ENCODE results near the gene IDH3A. TPM values are rescaled to one million over a fixed set of nuclear protein-coding genes. Genes with fewer than 3 reads are reported as not detected.
A peak's percentile ranks its signal among the peaks of the same experiment; 100 is the strongest.
"Not testable (repeated sequence)": the region's sequence is repeated elsewhere in the genome, so short reads cannot be mapped to it uniquely, and the experiment has no call there.

IDH3A gene
- total RNA-seq, 1 experiment from 2014 or later = 67.8 TPM

GRCh38 chr15:78149805-78150751, 916 bp downstream of the IDH3A start:
- no peaks in the 10 kb centered on the region for H3K9me2 ChIP-seq (ENCODE audit: insufficient read depth)
- ChIA-PET POLR2A (ENCODE audit: unreplicated experiment) (interaction anchor here (0.6 kb wide), 1 partner anchor 68 kb away, joined by 5 read pairs; no protein-coding TSS in a partner anchor), CTCF (interaction anchor here (0.5 to 0.6 kb wide), 2 partner anchors 15 to 41 kb away, joined by 4 to 9 read pairs; no protein-coding TSS in a partner anchor)
- H3K9me3 ChIP-seq (ENCODE audit: insufficient read depth, low read depth) = no peaks in the 10 kb centered on the region
- no peak for DNase-seq
- peak overlapping the region; percentile 87 for H2AFZ ChIP-seq
- H3K36me3 ChIP-seq (ENCODE audit: low read depth) = no peaks in the 10 kb centered on the region
- H3K4me1 ChIP-seq (replicated peaks; ENCODE audit: insufficient read depth) = peaks cover 20% of the 10 kb centered on the region
- no peaks in the 10 kb centered on the region for H3K27me3 ChIP-seq (ENCODE audit: insufficient read depth, low read depth)
- no peak overlapping the region for H3K27ac ChIP-seq
- peaks cover 30% of the 10 kb centered on the region for H3K79me2 ChIP-seq (ENCODE audit: low read depth)
- H3K4me3 ChIP-seq = peak overlapping the region; percentile 90
- intact Hi-C loops (cut with micrococcal nuclease; ENCODE audit: unreplicated experiment) = loop anchor here (1.0 kb wide), 1 partner anchor 16 kb away; no protein-coding TSS in a partner anchor
- no TSS peak for BruUV-seq (replicated peaks)
- H4K20me1 ChIP-seq (ENCODE audit: insufficient read depth) = 0 out of 2 replicates have a peak, but pooled peaks cover 5% of the 10 kb centered on the region
- TF ChIP-seq CTCF (conservative IDR thresholded peaks at IDR 0.05) (no peak), EZH2 (IDR thresholded peaks at IDR 0.05; ENCODE audit: low read depth) (no peak)
- peaks cover 12% of the 10 kb centered on the region; the same call in 1 of the 2 replicates for H3F3A ChIP-seq (ENCODE audit: insufficient read depth, low read depth)
- H3K4me2 ChIP-seq = peak overlapping the region; percentile 93

- H3K36me3 ChIP-seq (ENCODE audit: low read depth); POLR2A ChIA-PET (ENCODE audit: unreplicated experiment); H4K20me1 ChIP-seq (ENCODE audit: insufficient read depth); H3K27me3 ChIP-seq (ENCODE audit: insufficient read depth, low read depth); H3K9me3 ChIP-seq (ENCODE audit: insufficient read depth, low read depth); intact Hi-C loops (cut with micrococcal nuclease; ENCODE audit: unreplicated experiment); CTCF ChIA-PET; H2AFZ ChIP-seq; H3K4me3 ChIP-seq; DNase-seq; H3K9me2 ChIP-seq (ENCODE audit: insufficient read depth); H3K27ac ChIP-seq: not testable (repeated sequence)
- Histone ChIP-seq H3K4me2 (peak overlapping the region; percentile 93), H3K79me2 (ENCODE audit: low read depth) (peaks cover 30% of the 10 kb centered on the region), H3K4me1 (replicated peaks; ENCODE audit: insufficient read depth) (peaks cover 23% of the 10 kb centered on the region), H3F3A (ENCODE audit: insufficient read depth, low read depth) (peaks cover 16% of the 10 kb centered on the region; the same call in 1 of the 2 replicates)
- BruUV-seq (replicated peaks) = TSS peak; percentile 36
Observed at GRCh38 chr15:78151075-78151474, 1.9 kb downstream of the IDH3A start.

GRCh38 chr15:78154955-78155354, 5.8 kb downstream of the IDH3A start:
- POLR2A ChIA-PET (ENCODE audit: unreplicated experiment) = interaction anchor here (0.5 kb wide), 1 partner anchor 57 kb away, joined by 9 read pairs; no protein-coding TSS in a partner anchor
- Histone ChIP-seq H2AFZ (no peak overlapping the region), H3K27me3 (ENCODE audit: insufficient read depth, low read depth) (no peaks in the 10 kb centered on the region), H3K36me3 (ENCODE audit: low read depth) (peaks cover 10% of the 10 kb centered on the region; the same call in 1 of the 2 replicates), H3K9me3 (ENCODE audit: insufficient read depth, low read depth) (no peaks in the 10 kb centered on the region), H3F3A (ENCODE audit: insufficient read depth, low read depth) (peaks cover 9% of the 10 kb centered on the region; the same call in 1 of the 2 replicates), H3K4me1 (replicated peaks; ENCODE audit: insufficient read depth) (peaks cover 23% of the 10 kb centered on the region), H3K27ac (no peak overlapping the region), H4K20me1 (ENCODE audit: insufficient read depth) (0 out of 2 replicates have a peak, but pooled peaks cover 5% of the 10 kb centered on the region), H3K9me2 (ENCODE audit: insufficient read depth) (no peaks in the 10 kb centered on the region), H3K79me2 (ENCODE audit: low read depth) (peaks cover 25% of the 10 kb centered on the region), H3K4me2 (no peak overlapping the region), H3K4me3 (no peak overlapping the region)
- intact Hi-C loops (cut with micrococcal nuclease; ENCODE audit: unreplicated experiment) = no loop called here
- CTCF ChIA-PET = interaction anchor here (0.6 kb wide), 1 partner anchor 191 kb away, joined by 5 read pairs; no protein-coding TSS in a partner anchor
- no peak for DNase-seq
- BruUV-seq (replicated peaks) = no TSS peak
- no peak for TF ChIP-seq EZH2 (IDR thresholded peaks at IDR 0.05; ENCODE audit: low read depth)
